HG03045 (cell line): ENCODE measurements around the gene SLC45A3.

ENCODE experiments used
- ATAC-seq: cut with Tn5 transposase; IDR thresholded peaks from one replicate; pipeline ENCODE4 v1.9.1; 2021; ENCODE audit warnings: mild to moderate bottlenecking, moderate library complexity; ENCODE audit not compliant: unreplicated experiment

Gene SLC45A3

GRCh38 chr1:205610901-205611466 lies 69.3 kb downstream of the SLC45A3 start:
- no peak for ATAC-seq

GRCh38 chr1:205610036-205610435 lies 70.3 kb downstream of the SLC45A3 start:
- no peak for ATAC-seq
